GM21619 (cell line): Measurements from ENCODE around the gene MPEG1.

ENCODE experiments used
- ATAC-seq: cut with Tn5 transposase; IDR thresholded peaks from one replicate; pipeline ENCODE4 v1.9.1; 2021; ENCODE audit not compliant: unreplicated experiment

Gene MPEG1

DNA sequence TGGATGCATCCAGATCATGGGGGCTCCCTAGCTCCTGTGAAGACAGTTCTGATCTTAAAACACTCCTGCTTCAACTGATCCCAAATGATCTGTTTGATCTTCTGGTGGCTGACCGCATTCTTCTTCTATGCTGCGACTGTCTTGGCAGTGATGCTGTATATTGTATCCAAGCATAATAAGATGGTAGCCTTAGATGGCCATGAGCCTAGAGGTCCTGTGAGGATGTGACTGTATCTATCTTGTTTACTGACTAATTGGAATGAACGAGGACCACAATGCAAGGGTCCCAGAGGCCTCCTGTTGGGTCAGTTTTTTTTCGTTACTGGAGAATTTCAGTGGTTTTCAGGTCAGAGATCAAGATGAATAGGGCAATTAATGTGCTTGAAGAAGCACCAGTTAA, 7.1 kb upstream of the MPEG1 start:
- no peak for ATAC-seq

DNA sequence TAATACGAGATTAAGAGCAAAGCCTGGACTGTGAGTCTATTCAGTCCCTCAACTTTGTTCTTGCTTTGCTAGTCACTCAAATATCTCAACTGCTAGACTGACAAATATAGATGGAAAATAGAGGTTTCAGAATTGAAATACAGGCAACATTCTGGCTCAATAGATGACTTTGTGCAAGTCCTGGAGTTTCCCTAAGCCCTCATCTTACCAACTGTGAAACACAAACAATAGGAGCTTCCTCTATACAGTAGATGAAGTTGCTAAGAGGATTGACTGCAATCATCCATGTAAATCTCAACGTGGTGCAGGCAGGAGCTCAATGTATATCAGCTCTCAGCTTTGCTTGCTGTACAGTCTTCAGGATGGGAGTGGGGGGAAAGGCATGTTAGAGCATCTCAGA, 6.2 kb upstream of the MPEG1 start:
- ATAC-seq, result no peak

DNA sequence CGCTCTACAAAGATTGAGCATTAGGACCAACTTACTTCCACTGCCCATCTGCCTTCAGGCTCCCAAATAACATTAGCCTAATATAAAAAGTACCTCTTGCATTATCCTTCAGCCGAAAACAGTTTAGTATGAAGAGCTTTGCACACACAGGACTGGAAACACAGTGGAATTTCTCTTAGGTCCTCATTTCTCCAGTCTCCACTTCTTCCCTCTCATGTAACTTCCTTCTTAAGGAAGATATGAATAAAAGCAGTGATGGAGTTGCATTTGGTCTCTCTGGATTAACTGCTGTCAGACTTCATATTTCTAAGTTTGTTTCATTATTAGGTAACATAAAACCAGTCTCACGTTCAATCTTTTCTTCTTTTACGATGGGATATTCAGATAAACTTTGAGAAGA, 5.6 kb upstream of the MPEG1 start:
- no peak for ATAC-seq

DNA sequence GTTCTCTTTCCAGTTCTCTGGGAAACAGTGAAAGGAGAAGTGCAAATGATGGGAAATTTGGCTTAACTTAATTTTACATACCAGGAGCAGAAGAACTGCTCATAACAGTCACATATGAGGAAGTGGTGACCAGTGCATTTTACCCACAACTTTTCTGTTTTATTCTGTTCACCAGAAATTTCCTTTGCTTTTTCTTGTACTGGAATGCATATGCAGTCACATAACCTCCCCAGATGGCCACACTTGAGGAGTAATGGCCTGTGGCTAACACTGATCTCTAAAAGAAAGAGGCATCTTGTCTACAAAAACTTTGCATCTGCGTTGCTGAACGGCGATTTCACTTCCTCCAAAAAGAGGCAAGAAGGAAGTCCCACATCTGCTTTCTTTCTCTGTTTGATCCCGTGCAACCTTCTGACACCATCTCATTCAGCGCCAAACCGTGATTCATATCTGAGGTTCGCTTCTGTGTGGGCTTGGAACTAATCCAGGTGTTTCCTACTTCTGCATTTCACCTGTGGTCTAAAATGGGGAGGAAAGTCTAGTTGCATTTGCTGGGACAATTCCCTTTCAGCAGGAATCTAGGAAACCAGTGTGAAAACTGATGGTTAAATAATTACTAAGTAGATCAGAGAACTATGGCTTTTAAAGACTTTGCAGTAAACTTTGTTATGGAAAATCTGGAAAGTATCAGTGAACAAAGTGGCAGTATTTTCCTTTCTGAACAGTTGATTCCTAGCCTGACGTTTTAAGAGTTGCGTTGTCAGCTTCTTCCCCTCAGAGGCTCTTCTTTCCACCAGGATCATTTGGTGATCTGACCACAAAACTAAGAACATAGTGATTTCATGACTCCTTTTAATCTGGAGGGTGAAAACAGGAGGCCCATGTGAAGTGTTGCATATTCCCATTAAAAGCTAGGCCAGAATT, 4.2 kb upstream of the MPEG1 start:
- peak; percentile 87 for ATAC-seq

DNA sequence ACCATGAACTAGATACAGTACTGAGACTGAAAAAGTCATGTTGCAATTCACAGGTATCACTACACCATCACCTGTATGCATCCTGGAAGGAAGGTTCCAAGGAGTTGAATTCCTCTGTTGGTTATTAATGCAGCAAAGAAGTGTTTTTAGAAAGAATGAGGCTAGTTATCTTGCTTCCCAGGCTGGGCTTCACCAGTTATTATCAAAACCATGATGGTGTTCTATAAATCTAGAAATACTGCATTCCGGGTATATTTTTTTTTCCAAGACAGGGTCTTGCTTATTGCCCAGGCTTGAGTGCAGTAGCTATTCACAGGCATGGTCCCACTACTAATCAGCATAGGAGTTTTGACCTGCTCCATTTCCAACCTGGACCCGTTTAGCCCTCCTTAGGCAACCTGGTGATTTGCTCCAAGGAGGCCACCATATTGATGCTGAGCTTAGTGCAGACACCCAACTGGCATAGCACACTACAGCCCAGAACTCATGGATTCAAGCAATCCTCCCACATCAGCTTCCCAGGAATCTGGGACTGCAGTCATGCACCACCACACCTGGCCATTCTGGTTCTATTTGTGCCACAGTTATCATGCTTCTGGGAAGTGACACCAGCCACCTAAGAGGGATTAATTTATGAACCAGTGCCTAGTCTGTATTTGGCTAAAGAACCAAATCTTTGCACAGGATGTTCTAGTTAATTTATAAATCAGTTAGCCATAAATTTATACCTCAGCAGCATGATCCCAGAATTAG, 1.6 kb upstream of the MPEG1 start:
- no peak for ATAC-seq

DNA sequence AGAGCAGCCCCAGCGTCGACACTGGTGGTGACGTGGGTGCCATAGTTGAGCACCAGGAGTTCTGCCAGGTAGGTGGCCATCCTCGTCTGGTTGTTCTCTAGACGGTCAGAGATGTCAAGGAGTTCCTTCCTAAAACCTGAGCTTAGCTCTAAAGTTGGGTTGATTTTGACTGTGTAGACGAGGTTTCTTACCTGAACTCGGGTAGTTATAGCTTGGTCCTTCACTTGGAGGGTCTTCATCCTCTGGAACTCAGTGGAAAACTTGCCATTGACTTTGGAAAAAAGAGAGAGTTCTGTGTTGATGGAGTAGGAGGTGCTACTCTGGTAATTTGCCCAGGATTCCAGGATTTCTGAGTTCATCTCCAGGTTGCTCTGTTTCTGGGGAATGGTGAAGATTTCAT, 505 bp downstream of the MPEG1 start:
- ATAC-seq, result no peak

DNA sequence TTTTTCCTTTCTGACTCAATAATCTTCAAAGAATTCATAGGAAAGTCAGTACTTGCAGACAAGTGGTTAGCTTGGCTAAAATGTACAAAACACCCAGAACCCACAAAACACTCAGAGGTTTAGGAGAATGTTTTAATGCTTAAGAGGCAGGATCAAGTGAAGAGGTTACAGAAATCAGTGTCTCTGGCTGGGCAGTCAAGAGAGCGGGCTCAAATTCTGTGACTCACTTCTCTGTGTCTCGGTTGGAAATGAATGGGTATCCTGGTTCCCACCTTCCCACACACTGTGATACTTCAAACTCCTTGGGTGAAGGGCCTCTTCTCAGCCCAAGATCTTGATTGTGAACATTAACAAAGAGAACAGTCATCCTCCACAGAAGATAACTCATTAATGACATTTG, 3.8 kb downstream of the MPEG1 start:
- no peak for ATAC-seq

DNA sequence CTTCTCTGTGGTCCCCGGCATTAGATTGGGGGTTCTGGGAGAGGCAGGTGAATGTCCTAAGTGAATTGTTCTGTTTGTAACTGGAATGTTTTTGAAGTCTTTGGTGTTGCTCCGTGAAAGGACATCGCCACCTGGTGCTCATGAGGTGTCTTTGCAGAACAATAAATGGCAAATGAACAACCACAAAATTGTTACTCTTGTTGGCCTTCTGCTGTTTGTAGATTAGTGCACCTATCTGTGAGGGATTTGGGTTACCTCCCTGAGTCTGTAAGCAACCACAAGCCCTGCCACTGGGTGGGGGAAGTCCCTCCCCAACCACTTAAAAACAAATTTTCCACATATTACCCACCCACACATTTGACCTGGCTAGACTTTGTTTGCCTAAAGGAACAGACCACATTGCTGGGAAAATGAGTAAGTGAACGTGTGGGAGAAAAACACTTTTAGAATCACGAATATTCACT, 4.7 kb downstream of the MPEG1 start:
- peak; percentile 78 for ATAC-seq

DNA sequence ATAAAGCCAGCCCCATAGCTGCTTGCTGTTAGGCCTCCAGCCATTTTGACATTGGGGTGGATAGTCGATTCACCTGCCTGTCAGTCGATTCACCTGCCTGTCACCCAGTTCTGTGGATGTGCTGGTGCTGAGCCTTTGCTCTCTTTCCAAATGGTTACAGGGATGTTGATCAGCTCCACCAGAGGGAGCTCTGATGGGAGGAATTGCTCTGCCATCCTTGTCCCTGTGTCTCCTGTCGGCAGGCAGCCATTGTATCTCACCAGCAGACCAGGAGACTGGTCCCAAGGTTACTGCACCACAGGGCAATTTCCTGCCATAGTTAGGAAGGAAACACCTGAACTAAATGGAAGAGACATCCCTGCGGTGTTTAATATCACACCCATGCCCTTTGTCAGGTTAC, 6.1 kb downstream of the MPEG1 start:
- no peak for ATAC-seq

DNA sequence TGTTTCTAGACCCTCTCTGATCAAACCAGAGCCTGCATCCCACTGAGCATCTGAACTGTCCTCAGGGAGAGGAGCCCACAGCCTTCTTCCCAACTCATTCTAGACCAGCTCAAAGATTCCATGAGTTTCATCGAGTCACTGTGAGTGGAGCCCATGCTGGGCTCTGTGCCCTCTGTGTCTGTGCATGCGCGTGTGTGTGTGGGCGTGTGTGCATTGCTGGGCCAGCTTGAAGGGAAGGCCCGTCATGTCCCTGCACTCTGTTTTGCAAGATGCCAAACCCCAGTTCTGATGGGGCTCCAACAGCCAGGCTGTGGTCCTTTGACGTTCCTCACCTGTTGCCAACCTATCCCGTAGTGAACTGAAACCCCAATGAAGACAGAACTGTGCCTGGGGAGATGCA, 7.1 kb downstream of the MPEG1 start:
- no peak for ATAC-seq

DNA sequence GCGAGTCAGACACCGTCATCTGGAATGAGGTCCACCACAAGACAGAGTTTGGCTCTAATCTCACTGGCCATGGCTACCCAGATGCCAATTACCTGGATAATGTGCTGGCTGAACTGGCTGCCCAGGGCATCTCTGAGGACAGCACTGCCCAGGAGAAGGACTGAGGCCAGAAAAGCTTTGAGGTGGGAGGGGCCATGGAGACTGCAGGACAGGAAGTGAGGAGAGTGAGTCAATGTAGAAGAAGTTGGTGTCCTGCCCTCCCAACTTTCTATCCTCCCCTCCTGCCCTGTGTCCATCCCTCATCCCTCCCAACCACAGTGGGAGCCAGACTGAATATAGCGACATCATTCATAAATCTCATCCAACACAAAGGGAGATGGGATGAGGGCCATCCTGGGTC, 8.0 kb downstream of the MPEG1 start:
- ATAC-seq, result no peak

DNA sequence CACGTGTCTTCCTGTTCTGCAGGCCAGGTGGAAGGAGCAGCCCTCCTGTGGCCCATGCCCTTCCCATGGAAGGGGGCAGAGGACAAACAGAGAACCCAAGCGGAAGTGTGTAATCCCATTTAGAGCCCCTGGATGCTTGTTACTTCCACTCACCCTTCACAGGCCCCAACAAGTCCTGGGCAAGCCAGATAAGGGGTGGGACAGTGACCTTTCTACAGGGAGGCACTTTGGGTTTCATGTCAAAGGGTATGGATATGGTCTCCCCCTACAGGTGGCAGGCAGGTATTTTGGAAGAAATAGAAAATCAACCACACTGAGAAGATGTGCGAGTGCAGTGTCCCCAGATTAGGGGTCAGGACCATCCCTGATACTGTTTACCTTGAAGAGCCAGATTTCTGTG, 11.4 kb downstream of the MPEG1 start:
- ATAC-seq, result no peak

DNA sequence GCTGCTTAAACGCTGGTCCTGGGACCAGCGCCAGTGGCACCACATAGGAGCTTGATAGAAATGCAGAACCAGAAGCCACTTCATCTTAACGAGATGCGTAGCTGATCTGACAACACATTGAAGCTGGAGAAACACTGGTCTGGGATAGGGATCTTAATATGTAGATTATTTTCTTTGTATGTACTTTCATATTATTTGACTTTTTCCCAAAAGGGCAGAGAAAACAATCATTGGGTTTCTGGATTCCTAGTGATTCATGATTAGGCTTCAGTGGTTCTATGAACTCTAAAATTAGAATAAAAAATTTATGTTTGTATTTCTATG, 12.3 kb downstream of the MPEG1 start:
- ATAC-seq, result no peak

DNA sequence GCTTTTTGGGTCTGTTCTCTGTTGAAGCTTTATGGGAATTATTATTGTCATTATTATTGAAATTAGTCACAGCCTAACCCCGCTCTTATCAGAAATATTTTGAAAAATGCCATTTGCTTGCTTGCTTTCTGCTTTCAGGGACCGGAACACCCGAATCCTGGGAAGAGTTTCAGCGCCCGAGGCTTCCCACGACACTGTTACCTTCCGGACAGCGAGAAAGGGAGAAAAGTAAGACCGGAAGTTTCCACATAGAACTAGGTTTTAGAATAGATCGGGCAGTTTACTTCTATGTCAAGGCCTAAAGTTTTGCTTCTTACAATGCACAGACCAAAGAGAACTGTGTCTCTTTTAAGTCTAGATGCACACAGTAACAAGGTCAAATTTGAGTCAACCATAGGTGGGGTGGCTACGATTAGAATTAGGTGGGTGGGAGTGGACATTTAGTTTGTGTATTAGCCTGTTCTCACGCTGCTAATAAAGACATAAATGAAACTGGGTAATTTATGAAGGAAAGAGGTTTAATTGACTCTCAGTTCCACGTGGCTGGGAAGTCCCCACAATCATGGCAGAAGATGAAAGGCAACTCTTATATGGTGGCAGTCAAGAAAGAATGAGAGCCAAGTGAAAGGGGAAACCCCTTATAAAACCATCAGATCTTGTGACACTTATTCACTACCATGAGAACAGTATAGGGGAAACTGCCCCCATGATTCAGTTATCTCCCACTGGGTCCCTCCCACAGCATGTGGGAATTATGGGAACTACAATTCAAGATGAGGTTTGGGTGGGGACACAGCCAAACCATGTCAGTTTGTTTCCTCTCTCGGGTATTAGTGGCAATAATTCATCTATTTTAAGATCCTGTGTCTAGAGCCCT, 12.9 kb downstream of the MPEG1 start:
- peak; percentile 61 for ATAC-seq

DNA sequence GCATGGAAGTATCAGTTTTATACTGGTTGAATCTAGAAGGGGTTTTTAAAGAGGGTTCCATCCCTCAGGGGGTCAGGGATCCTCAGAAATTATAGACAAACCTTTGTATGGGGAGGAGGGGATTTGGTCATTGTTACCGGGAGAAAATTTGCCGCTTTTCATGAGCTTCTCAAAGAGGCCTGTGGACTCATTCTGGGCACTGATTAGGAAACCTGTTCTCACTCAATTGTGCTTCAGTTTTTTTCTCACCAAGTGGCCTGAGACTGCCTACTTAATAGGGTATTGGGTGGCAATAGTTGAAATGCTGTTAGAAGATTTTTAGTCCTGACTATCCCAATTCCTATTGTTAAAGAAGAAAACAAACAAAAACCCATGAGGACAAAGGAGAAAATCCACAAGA, 14.0 kb downstream of the MPEG1 start:
- ATAC-seq, result no peak

DNA sequence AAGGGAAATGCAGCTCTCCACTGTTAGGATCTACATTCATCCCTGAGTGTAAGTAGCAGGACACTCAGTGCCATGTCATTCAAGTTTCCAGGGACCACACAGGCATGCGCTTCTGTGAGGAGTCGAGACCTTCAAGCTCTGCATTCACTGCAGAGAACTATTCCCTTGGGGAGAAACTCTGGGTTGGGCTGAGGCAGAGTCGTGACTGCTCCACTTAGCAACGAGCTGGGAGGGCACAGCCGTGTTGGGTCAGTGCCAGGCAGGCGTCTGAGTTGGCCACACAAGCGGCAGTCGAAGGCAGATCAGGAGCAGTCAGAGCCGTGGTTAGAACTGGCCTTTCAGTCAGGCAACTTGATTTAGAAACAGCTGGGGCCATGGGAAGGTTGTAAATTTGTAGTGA, 14.7 kb downstream of the MPEG1 start:
- no peak for ATAC-seq

DNA sequence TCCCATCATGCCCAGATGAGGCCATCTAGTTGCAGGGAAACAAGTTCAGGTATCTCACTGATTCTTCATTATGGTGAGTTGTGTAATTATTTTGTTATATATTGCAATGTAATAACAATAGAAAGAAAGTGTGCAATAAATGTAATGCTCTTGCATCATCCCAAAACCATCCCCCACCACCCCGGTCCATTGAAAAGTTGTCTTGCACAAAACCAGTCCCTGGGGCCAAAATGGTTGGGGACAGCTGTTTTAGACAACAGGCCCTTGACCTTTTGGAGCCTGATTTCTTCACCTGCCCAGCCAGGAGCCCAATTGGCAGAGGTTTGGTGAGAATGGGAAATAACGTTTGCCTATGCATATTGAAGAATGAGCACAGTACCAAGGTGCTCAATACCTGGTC, 15.9 kb downstream of the MPEG1 start:
- ATAC-seq, result no peak

DNA sequence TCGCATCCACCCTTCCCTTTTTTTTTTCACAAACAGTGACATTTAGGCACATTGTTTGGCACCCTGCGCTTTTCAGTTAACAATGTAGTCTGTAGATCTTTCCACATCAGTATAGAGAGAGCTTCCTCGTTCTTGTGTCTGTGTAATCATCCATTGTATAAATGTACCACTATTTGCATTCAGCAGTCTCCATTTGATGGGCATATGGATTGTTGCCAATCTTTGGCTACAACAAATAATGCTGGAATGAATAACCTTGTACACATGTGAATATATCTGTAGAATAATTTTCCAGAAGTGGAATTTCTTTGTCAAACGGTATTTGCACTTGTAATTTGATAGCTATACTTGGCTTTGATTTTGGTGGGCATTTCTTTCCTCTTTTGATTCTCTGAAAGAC, 17.1 kb downstream of the MPEG1 start:
- ATAC-seq, result no peak

DNA sequence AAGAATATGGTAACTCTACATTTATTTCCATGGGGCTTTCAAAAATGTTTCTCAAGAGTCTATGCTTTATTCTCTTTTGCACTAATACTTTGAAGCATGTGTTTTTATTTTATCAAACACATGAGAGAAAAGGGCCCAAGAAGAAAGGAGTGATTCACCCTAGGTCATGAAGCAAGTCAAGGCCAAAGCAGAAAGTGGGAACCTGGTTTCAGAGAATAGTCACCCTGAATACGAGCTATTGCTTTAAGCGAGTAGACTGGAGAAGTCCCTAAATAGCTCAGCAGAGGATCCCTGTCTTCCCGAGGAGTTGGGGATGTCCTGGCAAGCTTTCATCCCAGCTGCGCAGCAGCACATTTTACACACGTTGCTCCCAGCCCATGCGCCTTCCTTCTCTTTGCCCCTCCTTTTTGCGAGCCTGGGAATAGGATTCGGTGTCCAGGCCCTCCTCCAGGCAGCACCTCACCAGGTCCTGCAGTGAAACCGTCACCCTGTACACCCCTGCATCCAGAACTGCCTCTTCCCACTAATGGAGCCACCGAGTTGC, 19.1 kb downstream of the MPEG1 start:
- ATAC-seq, result no peak

DNA sequence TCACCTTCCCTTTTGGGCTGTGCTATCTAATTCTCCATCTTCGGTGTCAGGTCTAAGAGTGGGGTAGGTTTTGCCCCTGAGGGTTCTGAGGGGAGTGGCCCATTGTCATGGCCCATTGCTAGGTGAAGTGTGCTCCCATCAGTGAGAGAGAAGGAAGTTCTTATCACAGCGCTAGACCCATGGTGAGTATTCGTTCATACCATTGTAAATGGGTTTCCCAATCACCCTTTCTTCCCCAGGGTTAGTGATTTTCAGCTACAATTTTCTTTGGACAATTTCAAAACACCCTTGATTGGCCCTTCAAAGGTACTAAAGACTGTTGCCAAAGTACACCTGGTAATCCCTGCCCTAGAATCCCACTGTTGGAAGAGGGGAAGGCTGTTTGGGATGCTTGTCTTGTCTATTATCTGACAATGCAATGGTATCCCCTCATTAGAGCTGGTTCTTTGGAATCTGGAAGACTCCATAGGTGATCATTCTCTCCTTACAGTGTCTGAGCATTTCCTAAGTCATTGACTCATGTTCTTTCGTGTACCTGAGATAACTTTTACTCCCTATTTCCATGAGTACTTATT, 20.2 kb downstream of the MPEG1 start:
- ATAC-seq, result no peak

DNA sequence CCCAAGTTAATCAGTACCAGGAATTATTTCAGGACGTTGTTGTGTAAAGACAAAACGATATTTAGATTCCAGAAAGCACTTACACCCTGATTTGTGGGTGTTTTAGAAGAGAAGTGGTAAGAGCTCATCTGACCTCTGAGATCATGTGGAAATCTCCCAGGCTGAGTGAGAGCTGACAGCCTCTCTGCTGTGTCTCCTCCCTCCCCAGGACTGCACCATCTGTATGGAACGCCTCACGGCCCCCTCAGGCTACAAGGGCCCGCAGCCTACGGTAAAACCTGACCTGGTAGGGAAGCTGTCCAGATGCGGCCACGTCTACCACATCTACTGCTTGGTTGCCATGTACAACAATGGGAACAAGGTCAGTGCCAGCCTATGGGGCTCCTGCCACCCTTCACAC, 20.8 kb downstream of the MPEG1 start:
- no peak for ATAC-seq
